Muscle layer of duodenum (tissue), 2 donors: Measurements from ENCODE around the gene GATAD2B.
A peak's percentile ranks its signal among the peaks of the same experiment; 100 is the strongest.
"Not testable (repeated sequence)": the region's sequence is repeated elsewhere in the genome, so short reads cannot be mapped to it uniquely, and the experiment has no call there.

ENCODE experiments used
- H3K27ac ChIP-seq: one replicate; pipeline ENCODE4 v1.7.0; 2013; ENCODE audit warnings: mild to moderate bottlenecking, low read length
- H3K27me3 ChIP-seq: one replicate; pipeline ENCODE4 v1.7.0; 2013; ENCODE audit warnings: low read depth, mild to moderate bottlenecking, control low read depth, low read length
- H3K36me3 ChIP-seq, 2 donors: one replicate each; pipeline ENCODE4 v1.7.0; 2013; ENCODE audit warnings: low read length in 2 of 2, control low read depth in 1 of 2, mild to moderate bottlenecking in 1 of 2; ENCODE audit not compliant: insufficient read depth in 2 of 2, control insufficient read depth in 1 of 2
- H3K4me1 ChIP-seq, 2 donors: one replicate each; pipeline ENCODE4 v1.7.0; 2013; ENCODE audit warnings: low read length in 2 of 2, mild to moderate bottlenecking in 2 of 2, control low read depth in 1 of 2, moderate library complexity in 1 of 2; ENCODE audit not compliant: insufficient read depth in 2 of 2, control insufficient read depth in 1 of 2
- H3K4me3 ChIP-seq, 2 donors: one replicate each; pipeline ENCODE4 v1.7.0; 2013; ENCODE audit warnings: low read length in 2 of 2, low read depth in 1 of 2, mild to moderate bottlenecking in 1 of 2
- H3K9me3 ChIP-seq, 2 donors: one replicate each; pipeline ENCODE4 v1.7.0; 2013; ENCODE audit warnings: low read length in 2 of 2, control low read depth in 1 of 2, mild to moderate bottlenecking in 1 of 2; ENCODE audit not compliant: control insufficient read depth in 1 of 2
- donor health status: healthy.

GATAD2B gene

DNA sequence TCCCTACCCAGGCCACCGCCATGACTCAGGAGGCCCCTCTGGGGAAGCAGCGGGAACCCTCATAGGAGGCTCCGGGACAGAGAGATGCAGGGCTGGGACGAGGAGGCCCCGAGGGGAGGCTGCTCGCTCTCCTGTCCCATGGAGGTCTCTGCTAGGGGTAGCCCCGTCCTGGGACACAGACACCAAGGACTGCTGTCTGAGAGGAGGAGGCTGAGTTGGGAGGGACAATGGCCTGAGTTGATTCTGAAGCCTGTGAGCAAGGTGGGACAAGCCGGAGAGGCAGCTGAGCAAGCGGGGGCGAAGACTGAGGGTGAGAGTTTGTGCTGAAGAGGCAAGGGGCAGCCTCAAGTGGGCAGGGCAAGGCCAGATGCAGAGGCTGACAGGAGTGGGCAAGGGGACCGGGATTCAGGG is 130.1 kb downstream of the GATAD2B start:
- peaks cover 6 to 34% of the 10 kb centered on the region in 2 donors for H3K4me1 ChIP-seq
- H3K36me3 ChIP-seq = peaks cover 0 to 6% of the 10 kb centered on the region in 2 donors
- no peak overlapping the region for H3K4me3 ChIP-seq
- no peaks in the 10 kb centered on the region for H3K9me3 ChIP-seq
- no peak overlapping the region for H3K27ac ChIP-seq
- H3K27me3 ChIP-seq = no peaks in the 10 kb centered on the region

DNA sequence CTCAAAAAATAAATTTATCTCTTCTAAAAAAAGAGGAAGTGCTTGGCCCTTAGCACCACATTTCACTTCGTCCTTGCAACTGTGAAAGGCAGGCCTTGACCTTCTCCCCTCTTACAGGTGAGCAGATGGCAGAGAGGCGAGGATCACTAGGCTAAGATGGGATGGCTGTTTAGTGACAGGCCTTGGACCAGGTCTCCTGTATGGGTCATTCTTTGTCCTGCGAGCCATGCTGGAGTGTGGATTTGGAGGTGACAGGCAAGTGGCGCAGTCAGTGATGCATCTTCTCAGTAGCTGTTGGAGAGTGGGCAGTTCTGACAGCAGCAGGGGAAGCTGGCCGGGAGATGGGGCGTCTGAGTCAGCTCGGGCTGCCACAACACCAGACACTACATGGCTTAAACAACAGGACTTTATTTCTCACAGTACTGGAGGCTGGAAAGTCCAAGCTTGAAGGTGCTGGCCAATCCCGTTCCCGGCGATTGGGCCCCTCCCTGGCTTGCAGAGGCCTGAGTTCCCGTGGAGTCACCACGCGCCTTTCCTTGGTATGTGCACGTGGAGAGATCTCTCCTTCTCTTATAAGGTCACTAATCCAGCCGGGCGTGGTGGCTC is 131.0 kb downstream of the GATAD2B start:
- peak overlapping the region in 1 of 2 donors; percentile 59 for H3K4me3 ChIP-seq
- H3K27ac ChIP-seq = peak overlapping the region; percentile 86
- H3K4me1 ChIP-seq = peaks cover 6 to 34% of the 10 kb centered on the region in 2 donors
- peaks cover 0 to 6% of the 10 kb centered on the region in 2 donors for H3K36me3 ChIP-seq
- no peaks in the 10 kb centered on the region for H3K27me3 ChIP-seq
- H3K9me3 ChIP-seq = no peaks in the 10 kb centered on the region

DNA sequence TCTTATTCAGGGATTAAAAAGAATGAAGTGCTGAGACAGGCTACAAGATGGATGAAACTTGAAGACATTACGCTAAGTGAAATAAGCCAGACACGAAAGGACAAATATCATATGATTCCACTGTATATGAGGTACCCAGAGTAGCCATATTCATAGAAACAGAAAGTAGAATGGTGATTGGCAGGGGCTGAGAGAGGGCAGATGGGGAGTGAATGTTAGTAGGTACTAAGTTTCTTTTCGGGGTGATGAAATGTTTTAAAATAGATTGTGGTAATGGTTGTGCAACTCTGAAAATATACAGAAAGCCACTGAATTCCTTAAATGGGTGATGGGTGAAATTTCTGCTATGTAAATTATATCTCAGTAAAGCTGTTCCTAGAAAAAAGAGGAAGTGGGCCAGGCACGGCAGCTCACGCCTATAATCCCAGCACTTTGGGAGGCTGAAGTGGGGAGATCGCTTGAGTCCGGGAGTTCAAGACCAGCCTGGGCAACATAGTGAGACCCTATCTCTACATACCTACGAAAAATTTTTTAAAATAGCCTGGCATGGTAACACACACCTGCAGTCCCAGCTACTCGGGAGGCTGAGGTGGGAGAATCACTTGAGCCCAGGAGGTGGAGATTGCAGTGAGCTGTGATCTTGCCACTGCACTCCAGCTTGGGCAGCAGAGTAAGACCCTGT is 131.7 kb downstream of the GATAD2B start:
- Histone ChIP-seq H3K27me3 (no peaks in the 10 kb centered on the region), H3K27ac (peak overlapping the region; percentile 86)

DNA sequence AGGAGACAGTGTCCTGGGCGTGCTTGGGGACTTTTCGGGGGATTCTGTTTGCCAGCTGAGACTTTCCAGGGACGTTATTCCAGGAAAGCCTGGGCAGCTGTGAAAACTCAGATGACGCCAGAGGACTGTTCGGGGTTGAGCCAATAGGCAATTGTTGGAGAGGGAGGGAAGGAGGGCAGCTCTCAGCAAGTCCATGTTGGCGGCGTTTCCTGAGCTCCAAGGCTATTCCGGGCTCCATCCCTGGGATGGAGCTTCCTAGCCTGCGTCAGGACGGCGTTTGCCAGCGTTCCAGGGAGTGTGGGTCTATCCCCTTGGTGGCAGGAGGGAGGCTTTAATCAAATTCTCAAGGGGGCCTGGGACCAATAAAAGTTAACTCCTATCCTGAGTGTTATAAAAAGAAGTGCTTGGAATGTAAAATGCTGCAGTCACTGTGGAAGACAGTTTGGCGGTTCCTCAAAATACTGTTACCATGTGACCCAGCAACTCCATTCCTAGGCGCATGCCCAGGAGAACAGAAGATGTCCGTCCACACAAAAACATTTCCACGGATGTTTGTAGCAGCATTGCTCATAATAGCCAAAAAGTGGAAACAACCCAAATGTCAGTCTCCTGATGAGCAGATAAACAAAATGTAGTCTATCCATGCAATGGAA is 132.3 kb downstream of the GATAD2B start:
- Histone ChIP-seq H3K36me3 (peaks cover 0 to 6% of the 10 kb centered on the region in 2 donors), H3K27ac (peak overlapping the region; percentile 86), H3K4me3 (peak overlapping the region; percentile 58 to 59), H3K9me3 (no peaks in the 10 kb centered on the region), H3K27me3 (no peaks in the 10 kb centered on the region), H3K4me1 (peaks cover 6 to 34% of the 10 kb centered on the region in 2 donors)

More for the DNA sequence above, 131.7 kb downstream of the GATAD2B start:
- peak overlapping the region; percentile 58 to 59 for H3K4me3 ChIP-seq
- H3K9me3 ChIP-seq = no peaks in the 10 kb centered on the region
- H3K4me1 ChIP-seq = peaks cover 6 to 34% of the 10 kb centered on the region in 2 donors
- H3K36me3 ChIP-seq = peaks cover 0 to 6% of the 10 kb centered on the region in 2 donors

DNA sequence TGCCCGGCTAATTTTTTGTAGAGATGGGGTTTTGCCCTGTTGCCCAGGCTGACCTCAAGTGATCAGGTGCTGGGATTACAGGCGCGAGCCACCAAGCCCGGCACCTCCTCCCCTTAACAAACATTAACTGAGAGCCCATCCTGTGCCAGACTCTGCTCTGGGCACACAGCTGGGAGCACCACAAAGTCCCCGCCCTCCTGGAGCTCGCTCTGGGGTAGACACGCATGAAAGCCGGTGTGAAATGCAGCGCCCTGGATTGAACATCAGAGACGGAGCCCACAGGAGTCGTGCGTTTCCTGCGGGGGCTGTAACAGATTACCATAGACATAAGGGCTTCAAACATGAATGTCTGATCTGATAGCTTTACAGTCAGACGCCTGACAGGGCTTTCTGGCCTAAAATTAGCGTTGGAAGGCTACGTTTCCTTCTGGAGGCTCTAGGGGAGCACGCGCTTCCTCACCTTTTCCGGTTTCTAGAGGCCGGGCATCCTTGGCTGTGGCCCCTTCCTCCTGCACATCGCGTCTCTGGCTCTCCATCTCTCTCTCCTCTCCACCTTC is 133.2 kb downstream of the GATAD2B start:
- Histone ChIP-seq H3K27me3 (no peaks in the 10 kb centered on the region), H3K9me3 (no peaks in the 10 kb centered on the region), H3K4me3 (peak overlapping the region; percentile 58 to 59), H3K36me3 (peaks cover 0 to 6% of the 10 kb centered on the region in 2 donors), H3K27ac (peak overlapping the region; percentile 86), H3K4me1 (peaks cover 6 to 34% of the 10 kb centered on the region in 2 donors)

DNA sequence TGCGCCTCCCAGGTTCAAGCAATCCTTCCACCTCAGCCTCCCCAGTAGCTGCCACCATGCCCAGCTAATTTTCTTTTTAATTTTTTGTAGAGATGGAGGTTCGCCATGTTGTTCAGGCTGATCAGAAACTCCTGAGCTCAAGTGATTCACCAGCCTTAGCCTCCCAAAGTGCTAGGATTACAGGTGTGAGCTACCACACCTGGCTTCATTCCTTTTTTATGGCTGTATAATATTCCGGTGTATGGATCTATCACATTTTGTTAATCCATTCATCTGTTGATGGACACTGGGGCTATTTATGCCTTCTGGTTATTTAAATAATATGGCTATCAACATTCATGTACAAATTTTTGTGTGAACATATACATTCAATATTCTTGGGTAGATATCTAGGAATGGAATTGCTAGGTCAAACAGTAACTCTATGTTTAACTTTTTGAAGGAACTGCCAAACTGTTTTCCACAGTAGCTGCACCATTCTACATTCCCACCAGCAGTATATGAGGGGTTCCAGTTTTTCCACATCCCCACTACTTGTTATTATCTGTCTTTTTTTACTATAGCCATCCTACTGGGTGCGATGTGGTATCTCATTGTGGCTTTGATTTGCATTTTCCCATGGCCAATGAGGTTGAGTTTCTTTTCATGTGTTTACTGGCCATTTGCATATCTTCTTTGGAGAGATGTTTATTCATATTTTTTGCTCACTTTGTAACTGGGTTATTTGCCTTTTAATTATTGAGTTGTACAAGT is 136.6 kb downstream of the GATAD2B start:
- Histone ChIP-seq H3K36me3 (peaks cover 0 to 10% of the 10 kb centered on the region in 2 donors), H3K27ac (no peak overlapping the region), H3K9me3 (no peaks in the 10 kb centered on the region), H3K4me3 (no peak overlapping the region), H3K27me3 (no peaks in the 10 kb centered on the region), H3K4me1 (peaks cover 6 to 29% of the 10 kb centered on the region in 2 donors)

DNA sequence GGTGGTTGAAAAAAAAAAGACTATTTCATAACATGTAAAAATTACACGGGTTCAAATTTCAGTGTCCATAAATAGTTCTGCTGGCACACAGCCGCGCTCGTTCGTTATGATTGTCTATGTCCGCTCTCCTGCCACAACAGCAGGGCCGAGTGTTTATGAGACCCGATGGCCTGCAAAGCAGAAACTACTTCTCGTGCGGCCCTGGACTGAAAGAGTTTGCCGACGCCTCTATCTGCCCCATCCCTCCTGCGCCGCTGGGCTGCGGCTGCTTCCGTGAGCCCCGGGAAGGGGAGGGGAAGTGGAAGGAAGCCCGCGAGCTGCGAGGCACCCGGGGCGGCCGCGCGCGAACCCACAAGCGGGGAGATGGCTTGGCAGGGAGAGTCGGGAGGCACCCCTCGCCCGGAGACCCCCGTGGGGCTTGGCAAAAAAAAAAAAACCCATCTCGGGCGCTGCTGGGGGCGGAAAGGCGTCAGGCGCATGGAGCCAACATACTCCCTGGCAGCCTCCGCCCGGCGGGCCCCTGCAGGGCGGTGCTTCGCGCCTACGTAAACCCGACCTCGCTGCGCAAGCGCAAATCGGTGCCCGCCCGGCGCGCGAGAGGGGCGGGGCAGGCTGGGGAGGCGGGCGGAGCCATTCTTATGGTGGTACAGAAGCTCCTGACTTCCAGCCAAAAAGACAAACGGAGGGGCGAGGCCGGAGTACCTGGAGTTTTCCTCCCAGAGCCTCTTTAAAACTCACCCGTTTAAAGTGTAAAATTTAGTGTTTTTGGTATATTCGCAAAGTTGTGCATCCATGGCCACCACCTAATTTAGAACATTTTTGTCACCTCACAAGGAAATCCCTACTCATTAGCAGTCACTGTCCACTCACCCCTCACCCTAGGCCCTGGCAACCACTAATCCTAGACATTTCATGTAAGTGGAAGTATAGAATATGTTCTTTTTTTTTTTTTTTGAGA is 139.3 kb downstream of the GATAD2B start:
- Histone ChIP-seq H3K36me3 (peaks cover 4% of the 10 kb centered on the region in 2 donors), H3K27ac (peak overlapping the region; percentile 90), H3K9me3 (no peaks in the 10 kb centered on the region), H3K27me3 (no peaks in the 10 kb centered on the region), H3K4me3 (peak overlapping the region; percentile 70 to 76), H3K4me1 (peaks cover 0 to 20% of the 10 kb centered on the region in 2 donors)

DNA sequence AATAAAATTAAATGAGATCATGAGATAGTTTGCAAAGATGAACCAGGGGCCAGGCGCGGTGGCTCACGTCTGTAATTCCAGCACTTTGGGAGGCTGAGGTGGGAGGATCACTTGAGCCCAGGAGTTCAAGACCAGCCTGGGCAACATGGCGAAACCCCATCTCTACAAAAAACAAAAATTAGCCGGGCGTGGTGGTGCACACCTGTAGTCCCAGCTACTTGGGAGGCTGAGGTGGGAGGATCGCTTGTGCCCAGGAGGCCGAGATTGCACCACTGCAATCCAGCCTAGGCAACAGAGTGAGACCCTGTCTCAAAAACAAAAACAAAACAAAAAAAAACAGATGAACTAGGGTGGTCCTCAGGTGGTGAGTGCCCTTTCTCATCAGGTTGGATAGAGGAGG is 140.1 kb downstream of the GATAD2B start:
- peak overlapping the region; percentile 70 to 76 for H3K4me3 ChIP-seq
- not testable (repeated sequence) for H3K27me3 ChIP-seq, H3K9me3 ChIP-seq, H3K36me3 ChIP-seq
- peak overlapping the region; percentile 90 for H3K27ac ChIP-seq
- H3K4me1 ChIP-seq = peaks cover 0 to 22% of the 10 kb centered on the region in 2 donors

DNA sequence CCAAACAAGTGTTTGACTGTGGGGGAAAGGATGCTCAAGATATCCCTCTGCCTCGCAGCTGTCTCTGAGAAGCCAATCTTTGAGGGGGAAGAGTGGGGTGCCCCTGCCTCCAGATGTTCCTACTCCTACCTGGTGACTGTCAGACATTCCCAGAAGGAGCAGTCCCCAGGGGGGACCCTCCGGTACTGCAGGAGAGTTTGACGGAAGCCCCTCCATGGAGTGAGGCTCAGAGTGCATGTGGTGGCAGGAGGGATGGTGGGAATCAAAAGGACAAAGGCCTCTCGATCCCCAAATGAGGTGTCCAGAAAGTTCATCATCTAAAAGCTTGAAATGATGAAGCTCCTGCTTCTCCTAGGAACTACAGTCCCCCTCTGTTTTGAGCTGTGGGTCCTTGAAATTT is 142.2 kb downstream of the GATAD2B start:
- no peak overlapping the region for H3K27ac ChIP-seq
- H3K36me3 ChIP-seq = peaks cover 4% of the 10 kb centered on the region in 2 donors
- H3K4me3 ChIP-seq = no peak overlapping the region
- H3K4me1 ChIP-seq = peaks cover 8 to 39% of the 10 kb centered on the region in 2 donors
- H3K9me3 ChIP-seq = no peaks in the 10 kb centered on the region
- H3K27me3 ChIP-seq = no peaks in the 10 kb centered on the region
